ENCODE results near the gene CHCHD3.

CHCHD3 gene

GRCh38 chr7:132764762-132765161 lies 317.1 kb downstream of the CHCHD3 start:
- no peak for DNase-seq

GRCh38 chr7:132760866-132761265 lies 321.0 kb downstream of the CHCHD3 start:
- DNase-seq, result no peak

GRCh38 chr7:132760244-132760623 lies 321.7 kb downstream of the CHCHD3 start:
- no peak for DNase-seq

GRCh38 chr7:132759482-132760243 lies 322.2 kb downstream of the CHCHD3 start:
- no peak for DNase-seq

- DNase-seq, result no peak
Measured at GRCh38 chr7:132758986-132759385, 322.9 kb downstream of the CHCHD3 start.

- DNase-seq, result no peak
Measured at GRCh38 chr7:132757783-132758182, 324.1 kb downstream of the CHCHD3 start.

GRCh38 chr7:132756484-132756990 lies 325.4 kb downstream of the CHCHD3 start:
- no peak for DNase-seq

GRCh38 chr7:132755538-132756483 lies 326.1 kb downstream of the CHCHD3 start:
- no peak for DNase-seq

GRCh38 chr7:132752431-132752830 lies 329.5 kb downstream of the CHCHD3 start:
- no peak for DNase-seq

GRCh38 chr7:132751244-132751647 lies 330.6 kb downstream of the CHCHD3 start:
- DNase-seq, result no peak

- no peak for DNase-seq
Measured at GRCh38 chr7:132750530-132751217, 331.2 kb downstream of the CHCHD3 start.

- no peak for DNase-seq
Measured at GRCh38 chr7:132750096-132750495, 331.8 kb downstream of the CHCHD3 start.

- no peak for DNase-seq
Measured at GRCh38 chr7:132745510-132745909, 336.4 kb downstream of the CHCHD3 start.

- DNase-seq, result no peak
Measured at GRCh38 chr7:132743974-132744373, 337.9 kb downstream of the CHCHD3 start.

- DNase-seq, result no peak
Measured at GRCh38 chr7:132742189-132742612, 339.7 kb downstream of the CHCHD3 start.

GRCh38 chr7:132740176-132740575 lies 341.7 kb downstream of the CHCHD3 start:
- no peak for DNase-seq

- no peak for DNase-seq
Measured at GRCh38 chr7:132739271-132739955, 342.5 kb downstream of the CHCHD3 start.

GRCh38 chr7:132738254-132738653 lies 343.6 kb downstream of the CHCHD3 start:
- no peak for DNase-seq

- DNase-seq, result no peak
Measured at GRCh38 chr7:132735476-132735875, 346.4 kb downstream of the CHCHD3 start.

Measured in NCI-H2081 treated with DMSO at 0.1 percent for 48 hours (cell line).